Mononuclear cell (primary cell): ENCODE measurements around the gene AP2A1. TPM values are rescaled to one million over a fixed set of nuclear protein-coding genes. Genes with fewer than 3 reads are reported as not detected.

ENCODE experiments used
- H3K27me3 ChIP-seq: 2 replicates; pipeline ENCODE4 v1.6.0; 2011; ENCODE audit warnings: low read length, control low read depth; ENCODE audit not compliant: insufficient read depth
- H3K4me1 ChIP-seq: 2 replicates; pipeline ENCODE4 v1.5.1; 2011; ENCODE audit warnings: mild to moderate bottlenecking, low read length, control low read depth; ENCODE audit not compliant: insufficient read depth
- H3K4me3 ChIP-seq: 2 replicates; pipeline ENCODE4 v1.5.1; 2011; ENCODE audit warnings: mild to moderate bottlenecking, low read length, moderate library complexity
- H3K9me3 ChIP-seq: 2 replicates; pipeline ENCODE4 v1.5.1; 2011; ENCODE audit warnings: low read depth, mild to moderate bottlenecking, control low read depth, low read length
- total RNA-seq: library from RNA; depleted of rRNA; stranded (reverse); fragments of >200 nt; gene quantifications from one replicate; pipeline ENCODE4 v1.2.3, GENCODE V29; 2012

Gene AP2A1
- total RNA-seq, 1 donor, result 30.2 TPM

DNA sequence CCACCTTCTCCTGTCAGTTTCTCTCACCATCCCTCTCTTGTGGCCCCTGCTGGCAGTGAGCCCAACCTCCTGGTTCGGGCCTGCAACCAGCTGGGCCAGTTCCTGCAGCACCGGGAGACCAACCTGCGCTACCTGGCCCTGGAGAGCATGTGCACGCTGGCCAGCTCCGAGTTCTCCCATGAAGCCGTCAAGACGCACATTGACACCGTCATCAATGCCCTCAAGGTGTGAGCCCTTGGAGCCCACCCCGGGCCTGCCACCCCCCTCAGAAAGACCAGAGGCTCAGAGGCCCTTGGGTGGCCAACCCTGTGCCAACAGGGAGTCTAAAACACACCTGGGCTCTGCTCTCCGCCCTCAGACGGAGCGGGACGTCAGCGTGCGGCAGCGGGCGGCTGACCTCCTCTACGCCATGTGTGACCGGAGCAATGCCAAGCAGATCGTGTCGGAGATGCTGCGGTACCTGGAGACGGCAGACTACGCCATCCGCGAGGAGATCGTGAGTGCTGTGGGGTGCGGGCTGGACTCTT, 32.5 kb downstream of the AP2A1 start:
- no peaks in the 10 kb centered on the region for H3K27me3 ChIP-seq
- H3K4me3 ChIP-seq, result no peak overlapping the region
- H3K4me1 ChIP-seq, result no peaks in the 10 kb centered on the region
- no peaks in the 10 kb centered on the region for H3K9me3 ChIP-seq

GRCh38 chr19:49799798-49800376, 33.1 kb downstream of the AP2A1 start:
- Histone ChIP-seq H3K27me3 (no peaks in the 10 kb centered on the region), H3K4me1 (no peaks in the 10 kb centered on the region), H3K9me3 (no peaks in the 10 kb centered on the region), H3K4me3 (no peak overlapping the region)

- no peak overlapping the region for H3K4me3 ChIP-seq
- no peaks in the 10 kb centered on the region for H3K27me3 ChIP-seq
- H3K9me3 ChIP-seq, result no peaks in the 10 kb centered on the region
- H3K4me1 ChIP-seq, result no peaks in the 10 kb centered on the region
Observed at GRCh38 chr19:49800771-49801170, 34.0 kb downstream of the AP2A1 start.

GRCh38 chr19:49801401-49801888, 34.6 kb downstream of the AP2A1 start:
- no peaks in the 10 kb centered on the region for H3K9me3 ChIP-seq
- no peaks in the 10 kb centered on the region for H3K4me1 ChIP-seq
- no peaks in the 10 kb centered on the region for H3K27me3 ChIP-seq
- H3K4me3 ChIP-seq, result no peak overlapping the region

- H3K9me3 ChIP-seq, result no peaks in the 10 kb centered on the region
Observed at GRCh38 chr19:49801966-49802661, 35.3 kb downstream of the AP2A1 start.

DNA sequence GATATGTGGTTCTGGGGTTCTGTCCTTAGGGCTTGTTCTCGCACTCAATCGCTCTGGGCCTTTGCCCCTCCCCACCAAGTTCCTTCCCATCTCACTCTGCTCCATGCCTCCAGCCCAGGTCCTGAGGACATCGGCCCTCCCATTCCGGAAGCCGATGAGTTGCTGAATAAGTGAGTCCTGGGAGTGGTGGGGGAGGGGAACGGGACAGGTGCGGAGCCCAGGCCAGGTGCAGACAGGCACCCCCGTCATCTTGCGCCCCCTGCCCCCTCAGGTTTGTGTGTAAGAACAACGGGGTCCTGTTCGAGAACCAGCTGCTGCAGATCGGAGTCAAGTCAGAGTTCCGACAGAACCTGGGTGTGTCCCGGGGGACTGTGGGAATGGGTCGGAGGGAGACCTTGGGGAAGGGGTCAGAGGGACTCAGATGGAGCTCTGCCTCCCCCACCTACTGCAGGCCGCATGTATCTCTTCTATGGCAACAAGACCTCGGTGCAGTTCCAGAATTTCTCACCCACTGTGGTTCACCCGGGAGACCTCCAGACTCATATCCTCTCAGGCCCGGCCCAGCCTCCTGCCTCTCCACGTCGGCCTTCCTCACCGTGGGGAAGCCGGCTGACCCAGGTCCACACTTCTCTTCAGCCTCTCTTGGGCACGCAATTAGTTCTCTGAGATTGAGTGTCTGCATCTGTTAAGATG, 36.2 kb downstream of the AP2A1 start:
- Histone ChIP-seq H3K27me3 (no peaks in the 10 kb centered on the region), H3K4me3 (no peak overlapping the region), H3K9me3 (no peaks in the 10 kb centered on the region), H3K4me1 (peaks cover 7% of the 10 kb centered on the region)

More at GRCh38 chr19:49801966-49802661, 35.3 kb downstream of the AP2A1 start:
- no peaks in the 10 kb centered on the region for H3K27me3 ChIP-seq
- peaks cover 2% of the 10 kb centered on the region for H3K4me1 ChIP-seq
- no peak overlapping the region for H3K4me3 ChIP-seq

DNA sequence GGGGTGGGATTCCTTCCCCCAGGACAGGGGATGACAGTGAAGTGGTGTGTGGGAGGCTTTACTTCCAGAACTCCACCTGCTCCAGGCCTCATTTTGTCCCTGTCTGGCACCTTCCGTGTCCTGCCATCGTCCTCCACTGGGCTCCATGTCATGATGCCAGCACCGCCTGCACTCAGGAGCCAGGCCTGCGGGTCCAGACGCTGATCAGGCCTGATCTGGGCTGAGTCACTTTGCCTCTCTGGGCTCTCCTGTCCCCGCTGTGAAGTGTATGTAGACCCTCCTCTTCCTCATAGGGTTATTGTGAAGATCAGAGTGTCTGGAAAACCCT, 36.7 kb downstream of the AP2A1 start:
- Histone ChIP-seq H3K4me3 (no peak overlapping the region), H3K9me3 (no peaks in the 10 kb centered on the region), H3K4me1 (peaks cover 10% of the 10 kb centered on the region), H3K27me3 (no peaks in the 10 kb centered on the region)

DNA sequence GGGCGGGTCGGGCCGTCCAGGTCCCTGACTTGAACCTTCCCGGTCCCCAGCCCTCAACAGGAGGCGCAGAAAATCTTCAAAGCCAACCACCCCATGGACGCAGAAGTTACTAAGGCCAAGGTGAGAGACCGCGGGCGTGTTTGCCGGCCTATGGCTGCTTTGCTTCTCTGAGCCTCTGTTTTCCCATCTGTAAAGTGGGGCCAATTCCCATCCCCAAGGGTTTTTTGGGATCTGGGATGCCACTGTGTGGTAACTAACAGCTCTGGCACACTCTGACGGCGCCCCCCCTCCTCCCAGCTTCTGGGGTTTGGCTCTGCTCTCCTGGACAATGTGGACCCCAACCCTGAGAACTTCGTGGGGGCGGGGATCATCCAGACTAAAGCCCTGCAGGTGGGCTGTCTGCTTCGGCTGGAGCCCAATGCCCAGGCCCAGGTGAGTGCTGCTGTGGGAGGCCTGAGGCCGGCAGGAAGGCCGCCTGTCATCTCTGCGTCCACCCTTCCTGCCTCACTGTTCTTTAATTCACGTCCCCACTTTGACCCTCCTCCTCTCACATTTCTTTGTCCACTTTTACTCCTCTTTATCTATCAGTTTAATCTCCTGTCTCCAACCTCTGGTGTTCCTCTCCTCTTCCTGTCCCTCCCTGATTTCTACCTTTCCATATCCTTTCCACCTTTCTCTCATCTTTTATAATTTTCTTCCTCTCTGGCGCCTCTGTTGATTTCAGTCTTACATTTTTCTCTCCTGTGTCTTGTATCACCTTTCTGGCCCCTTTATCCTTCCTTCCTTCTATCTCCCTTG, 39.2 kb downstream of the AP2A1 start:
- Histone ChIP-seq H3K4me1 (peaks cover 23% of the 10 kb centered on the region), H3K9me3 (no peaks in the 10 kb centered on the region), H3K27me3 (no peaks in the 10 kb centered on the region), H3K4me3 (no peak overlapping the region)

DNA sequence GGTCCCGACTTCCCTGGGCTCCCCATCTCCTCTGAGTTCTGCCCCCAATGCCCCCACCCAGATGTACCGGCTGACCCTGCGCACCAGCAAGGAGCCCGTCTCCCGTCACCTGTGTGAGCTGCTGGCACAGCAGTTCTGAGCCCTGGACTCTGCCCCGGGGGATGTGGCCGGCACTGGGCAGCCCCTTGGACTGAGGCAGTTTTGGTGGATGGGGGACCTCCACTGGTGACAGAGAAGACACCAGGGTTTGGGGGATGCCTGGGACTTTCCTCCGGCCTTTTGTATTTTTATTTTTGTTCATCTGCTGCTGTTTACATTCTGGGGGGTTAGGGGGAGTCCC, 39.8 kb downstream of the AP2A1 start:
- Histone ChIP-seq H3K4me3 (no peak overlapping the region), H3K27me3 (no peaks in the 10 kb centered on the region), H3K9me3 (no peaks in the 10 kb centered on the region), H3K4me1 (peaks cover 23% of the 10 kb centered on the region)

- peaks cover 24% of the 10 kb centered on the region for H3K4me1 ChIP-seq
- no peaks in the 10 kb centered on the region for H3K9me3 ChIP-seq
- no peaks in the 10 kb centered on the region for H3K27me3 ChIP-seq
- no peak overlapping the region for H3K4me3 ChIP-seq
Observed at GRCh38 chr19:49807058-49807903, 40.5 kb downstream of the AP2A1 start.

DNA sequence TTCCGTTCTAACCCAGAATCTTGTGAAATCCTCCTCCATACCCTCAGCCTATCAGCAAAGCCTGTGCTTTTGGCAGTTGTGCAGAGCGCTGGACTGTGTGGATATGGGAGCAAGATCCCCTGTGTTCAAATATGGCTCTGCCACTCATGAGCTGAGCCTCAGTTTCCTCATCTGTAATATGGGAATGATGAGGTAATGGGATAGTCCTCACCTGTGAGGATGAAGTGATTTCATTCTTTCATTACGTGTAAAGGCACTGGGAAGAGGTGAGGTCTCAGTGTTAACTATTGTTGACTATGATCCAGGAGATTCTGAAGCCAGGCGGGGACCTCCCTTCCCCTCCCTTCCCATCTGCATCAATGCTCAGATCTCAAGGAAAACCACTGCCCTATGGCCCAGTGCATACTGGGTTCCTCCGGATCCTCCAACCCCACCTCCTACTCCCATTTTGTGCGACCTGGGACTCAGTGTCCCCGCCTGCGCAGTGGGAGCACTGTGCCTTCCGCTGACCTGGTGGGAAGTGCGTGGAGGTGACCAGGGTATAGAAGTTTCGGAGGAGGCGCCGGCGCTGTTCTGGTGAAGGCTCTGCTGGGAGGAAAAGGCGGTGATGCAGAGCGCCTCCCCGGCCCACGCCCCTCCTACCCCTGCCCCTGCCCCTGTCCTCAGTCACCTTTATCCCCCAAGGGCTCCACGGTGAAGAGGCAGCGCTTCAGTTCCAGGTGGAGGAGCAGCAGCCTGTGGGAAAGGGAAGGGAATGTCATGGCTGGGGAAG, 41.3 kb downstream of the AP2A1 start:
- no peaks in the 10 kb centered on the region for H3K27me3 ChIP-seq

GRCh38 chr19:49808711-49809159, 41.9 kb downstream of the AP2A1 start:
- Histone ChIP-seq H3K4me1 (peaks cover 31% of the 10 kb centered on the region), H3K4me3 (peak overlapping the region; percentile 54), H3K9me3 (no peaks in the 10 kb centered on the region), H3K27me3 (no peaks in the 10 kb centered on the region)

More for the DNA sequence above, 41.3 kb downstream of the AP2A1 start:
- no peaks in the 10 kb centered on the region for H3K9me3 ChIP-seq
- H3K4me3 ChIP-seq, result no peak overlapping the region
- peaks cover 31% of the 10 kb centered on the region for H3K4me1 ChIP-seq

DNA sequence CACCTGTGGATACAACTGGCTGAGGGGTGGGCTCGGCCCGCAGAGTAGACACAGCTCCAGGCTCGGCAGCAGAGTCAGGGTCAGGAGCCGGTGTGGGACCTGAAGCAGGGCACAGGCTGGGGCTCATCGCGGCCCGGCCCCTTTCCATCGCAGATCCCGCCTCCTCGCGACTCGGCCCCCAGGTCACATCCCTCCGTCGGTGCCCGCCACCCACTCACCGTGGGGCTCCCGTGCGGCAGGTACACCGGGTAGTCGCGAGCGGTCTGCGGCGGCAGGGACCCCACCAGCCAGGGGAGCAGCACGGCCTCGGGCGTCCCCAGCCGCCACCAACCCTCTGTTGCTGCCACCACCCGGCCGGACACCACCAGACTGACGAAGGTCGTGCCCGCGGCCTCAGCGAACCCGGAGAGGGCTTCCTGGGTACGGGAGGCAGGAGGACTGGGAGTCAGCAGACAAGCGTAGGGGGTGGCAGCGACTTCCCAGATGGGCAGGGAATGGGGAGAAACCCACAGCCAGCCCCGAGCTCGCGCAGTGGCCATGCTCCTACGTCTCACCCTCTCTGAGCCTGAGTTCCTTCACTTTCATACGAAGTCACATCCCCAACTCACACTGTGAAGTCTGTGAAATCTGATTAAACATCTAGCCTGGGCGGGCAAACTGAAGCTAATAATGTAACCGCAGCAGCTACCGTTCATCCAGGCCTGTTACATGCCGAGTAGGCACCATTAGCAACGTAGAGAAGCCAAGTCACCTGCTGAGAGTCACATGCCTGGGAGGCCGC, 42.5 kb downstream of the AP2A1 start:
- Histone ChIP-seq H3K27me3 (no peaks in the 10 kb centered on the region), H3K9me3 (no peaks in the 10 kb centered on the region), H3K4me3 (peak overlapping the region; percentile 54), H3K4me1 (peaks cover 31% of the 10 kb centered on the region)
